WTC11 (cell line): Measurements from ENCODE around the gene PAXIP1. TPM values are rescaled to one million over a fixed set of nuclear protein-coding genes. Genes with fewer than 3 reads are reported as not detected.

Experiments used
- ATAC-seq: fragments of 200-7000 bp; cut with Tn5 transposase; 2 replicates; pipeline ENCODE4 v1.10.0; 2021; ENCODE audit warnings: mild to moderate bottlenecking, moderate library complexity
- CTCF ChIA-PET: fragments of 300-600 bp; sonication (Branson Sonifier 250); formaldehyde crosslinking; loops from one replicate; lab custom pipeline; 2021; ENCODE audit warnings: antibody characterized with exemption; lab: Charles Lee
- POLR2A ChIA-PET: fragments of 350-600 bp; sonication (Branson Sonifier 250); formaldehyde crosslinking; loops from one replicate; lab custom pipeline; 2021; ENCODE audit warnings: antibody characterized with exemption; lab: Charles Lee
- DNase-seq: peaks from one replicate; pipeline ENCODE4 v3.0.0; 2021; ENCODE audit warnings: low spot score
- H3K27ac Mint-ChIP-seq: 2 replicates; pipeline ENCODE4 v1.8.0; 2021; ENCODE audit warnings: mixed read lengths
- H3K27me3 Mint-ChIP-seq: 2 replicates; pipeline ENCODE4 v1.8.0; 2021; ENCODE audit warnings: low read depth, mild to moderate bottlenecking, moderate library complexity, mixed read lengths
- H3K36me3 Mint-ChIP-seq: 2 replicates; pipeline ENCODE4 v1.8.0; 2021; ENCODE audit warnings: mixed read lengths
- H3K4me1 Mint-ChIP-seq: 2 replicates; pipeline ENCODE4 v1.8.0; 2022; ENCODE audit warnings: mixed read lengths
- H3K4me3 Mint-ChIP-seq: 2 replicates; pipeline ENCODE4 v1.8.0; 2021; ENCODE audit warnings: mild to moderate bottlenecking, moderate library complexity, mixed read lengths
- H3K9me3 Mint-ChIP-seq: 2 replicates; pipeline ENCODE4 v1.8.0; 2021; ENCODE audit warnings: mixed read lengths
- CBFB ChIP-seq: sonication (generic); formaldehyde crosslinking; IDR thresholded peaks from 2 replicates; pipeline ENCODE4 v1.8.1; 2022; ENCODE audit warnings: mild to moderate bottlenecking, low read depth, missing genetic modification reagents
- CREB1 ChIP-seq: sonication (generic); formaldehyde crosslinking; IDR thresholded peaks from 2 replicates; pipeline ENCODE4 v1.8.0; 2023; ENCODE audit warnings: mild to moderate bottlenecking, missing genetic modification reagents
- GRHL2 ChIP-seq: fragments of 250-450 bp; sonication (Bioruptor Pico); IDR thresholded peaks from 2 replicates; pipeline ENCODE4 v1.8.0; 2022; ENCODE audit warnings: mild to moderate bottlenecking, moderate library complexity; ENCODE audit not compliant: insufficient replicate concordance, severe bottlenecking
- HMGA2 ChIP-seq: fragments of 250-450 bp; sonication (Bioruptor Pico); IDR thresholded peaks from 2 replicates; pipeline ENCODE4 v1.4.0; 2021; ENCODE audit warnings: mild to moderate bottlenecking, moderate library complexity
- KAT7 ChIP-seq: sonication (generic); formaldehyde crosslinking; IDR thresholded peaks from 2 replicates; pipeline ENCODE4 v1.8.1; 2023; ENCODE audit warnings: missing genetic modification reagents, mild to moderate bottlenecking, borderline replicate concordance
- SMAD4 ChIP-seq: sonication (generic); formaldehyde crosslinking; IDR thresholded peaks from 2 replicates; pipeline ENCODE4 v1.8.0; 2022; ENCODE audit warnings: mild to moderate bottlenecking, missing genetic modification reagents
- SOX15 ChIP-seq: fragments of 250-450 bp; sonication (Bioruptor Pico); IDR thresholded peaks from 2 replicates; pipeline ENCODE4 v1.9.0; 2021; ENCODE audit warnings: mild to moderate bottlenecking
- TEAD1 ChIP-seq: sonication (generic); formaldehyde crosslinking; IDR thresholded peaks from 2 replicates; pipeline ENCODE4 v1.8.0; 2022; ENCODE audit warnings: mild to moderate bottlenecking, missing genetic modification reagents
- ZNF219 ChIP-seq: sonication (generic); formaldehyde crosslinking; IDR thresholded peaks from 2 replicates; pipeline ENCODE4 v1.8.0; 2023; ENCODE audit warnings: missing genetic modification reagents, mild to moderate bottlenecking, borderline replicate concordance
- ZNF263 ChIP-seq: sonication (generic); formaldehyde crosslinking; IDR thresholded peaks from 2 replicates; pipeline ENCODE4 v1.8.1; 2022; ENCODE audit warnings: low read depth, mild to moderate bottlenecking, moderate library complexity, missing genetic modification reagents
- ZNF317 ChIP-seq: sonication (generic); formaldehyde crosslinking; IDR thresholded peaks from 2 replicates; pipeline ENCODE4 v1.8.1; 2023; ENCODE audit warnings: low read depth, mild to moderate bottlenecking, moderate library complexity, missing genetic modification reagents, borderline replicate concordance
- total RNA-seq: library from RNA; stranded (reverse); gene quantifications from 3 replicates; pipeline ENCODE4 v1.2.3, GENCODE V29; 2021
- TF ChIP-seq, protein P1 (sequence below): sonication (generic); formaldehyde crosslinking; IDR thresholded peaks from 2 replicates; pipeline ENCODE4 v1.8.1; 2023; ENCODE audit warnings: mild to moderate bottlenecking, missing genetic modification reagents
- TF ChIP-seq, protein P2 (sequence below): fragments of 250-450 bp; sonication (Bioruptor Pico); IDR thresholded peaks from 2 replicates; pipeline ENCODE4 v1.9.0; 2021; ENCODE audit warnings: mild to moderate bottlenecking
- TF ChIP-seq, protein P3 (sequence below): sonication (generic); formaldehyde crosslinking; IDR thresholded peaks from 2 replicates; pipeline ENCODE4 v1.8.1; 2023; ENCODE audit warnings: mild to moderate bottlenecking, missing genetic modification reagents, moderate library complexity
- TF ChIP-seq, protein P4 (sequence below): sonication (generic); formaldehyde crosslinking; IDR thresholded peaks from 2 replicates; pipeline ENCODE4 v1.8.1; 2022; ENCODE audit warnings: low read depth, missing genetic modification reagents, borderline replicate concordance
- TF ChIP-seq, protein P5 (sequence below): fragments of 250-450 bp; sonication (Bioruptor Pico); conservative IDR thresholded peaks from 2 replicates; pipeline ENCODE4 v1.9.0; 2021; ENCODE audit warnings: mild to moderate bottlenecking
- TF ChIP-seq, protein P6 (sequence below): fragments of 200-600 bp; IDR thresholded peaks from 2 replicates; pipeline ENCODE4 v1.8.0; 2022; ENCODE audit warnings: antibody characterized with exemption
- TF ChIP-seq, protein P7 (sequence below): sonication (generic); formaldehyde crosslinking; conservative IDR thresholded peaks from 2 replicates; pipeline ENCODE4 v1.8.1; 2022; ENCODE audit warnings: mild to moderate bottlenecking, missing genetic modification reagents

Gene PAXIP1
- total RNA-seq, 1 experiment from 2014 or later = 34.1 TPM

DNA sequence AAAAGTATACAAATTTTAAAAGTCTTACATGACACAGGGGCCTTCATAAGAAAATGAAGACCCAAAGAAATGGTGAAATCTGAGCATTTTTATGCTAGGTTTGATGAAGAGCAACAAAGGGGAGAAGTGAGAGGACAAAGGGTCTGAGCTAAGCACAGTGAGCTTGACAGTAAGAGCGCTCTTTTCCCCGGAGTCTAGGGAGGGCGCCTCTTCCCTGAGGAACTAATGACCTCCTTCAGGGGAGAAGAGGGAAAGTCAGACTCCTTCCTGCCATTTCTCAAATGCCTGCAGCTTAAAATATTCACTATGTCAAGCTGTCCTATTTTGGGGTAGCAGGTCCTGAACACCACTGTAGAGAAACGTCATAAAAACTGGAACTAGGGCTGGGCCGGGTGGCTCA is 18.1 kb upstream of the PAXIP1 start (continued):
- TF ChIP-seq, protein P1, sequence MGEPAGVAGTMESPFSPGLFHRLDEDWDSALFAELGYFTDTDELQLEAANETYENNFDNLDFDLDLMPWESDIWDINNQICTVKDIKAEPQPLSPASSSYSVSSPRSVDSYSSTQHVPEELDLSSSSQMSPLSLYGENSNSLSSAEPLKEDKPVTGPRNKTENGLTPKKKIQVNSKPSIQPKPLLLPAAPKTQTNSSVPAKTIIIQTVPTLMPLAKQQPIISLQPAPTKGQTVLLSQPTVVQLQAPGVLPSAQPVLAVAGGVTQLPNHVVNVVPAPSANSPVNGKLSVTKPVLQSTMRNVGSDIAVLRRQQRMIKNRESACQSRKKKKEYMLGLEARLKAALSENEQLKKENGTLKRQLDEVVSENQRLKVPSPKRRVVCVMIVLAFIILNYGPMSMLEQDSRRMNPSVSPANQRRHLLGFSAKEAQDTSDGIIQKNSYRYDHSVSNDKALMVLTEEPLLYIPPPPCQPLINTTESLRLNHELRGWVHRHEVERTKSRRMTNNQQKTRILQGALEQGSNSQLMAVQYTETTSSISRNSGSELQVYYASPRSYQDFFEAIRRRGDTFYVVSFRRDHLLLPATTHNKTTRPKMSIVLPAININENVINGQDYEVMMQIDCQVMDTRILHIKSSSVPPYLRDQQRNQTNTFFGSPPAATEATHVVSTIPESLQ = no peak
- TF ChIP-seq, protein P2, sequence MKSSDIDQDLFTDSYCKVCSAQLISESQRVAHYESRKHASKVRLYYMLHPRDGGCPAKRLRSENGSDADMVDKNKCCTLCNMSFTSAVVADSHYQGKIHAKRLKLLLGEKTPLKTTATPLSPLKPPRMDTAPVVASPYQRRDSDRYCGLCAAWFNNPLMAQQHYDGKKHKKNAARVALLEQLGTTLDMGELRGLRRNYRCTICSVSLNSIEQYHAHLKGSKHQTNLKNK (CRISPR knock-in tag) = no peak
- TF ChIP-seq, protein P3, sequence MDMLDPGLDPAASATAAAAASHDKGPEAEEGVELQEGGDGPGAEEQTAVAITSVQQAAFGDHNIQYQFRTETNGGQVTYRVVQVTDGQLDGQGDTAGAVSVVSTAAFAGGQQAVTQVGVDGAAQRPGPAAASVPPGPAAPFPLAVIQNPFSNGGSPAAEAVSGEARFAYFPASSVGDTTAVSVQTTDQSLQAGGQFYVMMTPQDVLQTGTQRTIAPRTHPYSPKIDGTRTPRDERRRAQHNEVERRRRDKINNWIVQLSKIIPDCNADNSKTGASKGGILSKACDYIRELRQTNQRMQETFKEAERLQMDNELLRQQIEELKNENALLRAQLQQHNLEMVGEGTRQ (CRISPR knock-in tag) = no peak
- TF ChIP-seq SOX15 (CRISPR knock-in tag) (no peak), GRHL2 (no peak), CREB1 (CRISPR knock-in tag) (no peak), KAT7 (CRISPR knock-in tag) (no peak)
- TF ChIP-seq, protein P4, sequence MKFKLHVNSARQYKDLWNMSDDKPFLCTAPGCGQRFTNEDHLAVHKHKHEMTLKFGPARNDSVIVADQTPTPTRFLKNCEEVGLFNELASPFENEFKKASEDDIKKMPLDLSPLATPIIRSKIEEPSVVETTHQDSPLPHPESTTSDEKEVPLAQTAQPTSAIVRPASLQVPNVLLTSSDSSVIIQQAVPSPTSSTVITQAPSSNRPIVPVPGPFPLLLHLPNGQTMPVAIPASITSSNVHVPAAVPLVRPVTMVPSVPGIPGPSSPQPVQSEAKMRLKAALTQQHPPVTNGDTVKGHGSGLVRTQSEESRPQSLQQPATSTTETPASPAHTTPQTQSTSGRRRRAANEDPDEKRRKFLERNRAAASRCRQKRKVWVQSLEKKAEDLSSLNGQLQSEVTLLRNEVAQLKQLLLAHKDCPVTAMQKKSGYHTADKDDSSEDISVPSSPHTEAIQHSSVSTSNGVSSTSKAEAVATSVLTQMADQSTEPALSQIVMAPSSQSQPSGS (CRISPR knock-in tag) = no peak

DNA sequence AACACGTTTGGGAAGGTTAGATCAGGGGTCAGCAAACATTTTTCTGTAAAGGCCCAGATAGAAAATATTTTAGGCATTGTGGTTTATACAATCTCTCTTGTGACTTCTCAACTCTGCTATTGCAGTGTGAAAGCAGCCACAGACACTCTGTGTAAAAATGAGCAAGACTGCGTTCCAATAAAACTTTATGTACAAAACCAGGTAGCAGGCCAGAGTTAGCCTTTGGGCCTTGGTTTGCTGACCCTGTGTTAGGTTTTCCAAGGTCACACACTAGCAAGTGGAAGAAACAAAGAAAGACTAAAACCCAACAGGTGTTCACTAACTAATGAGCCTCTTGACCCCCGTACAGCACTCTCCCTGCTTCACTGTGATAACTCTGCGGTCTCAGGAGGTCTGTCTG is 14.9 kb upstream of the PAXIP1 start:
- POLR2A ChIA-PET = interaction anchor here (0.7 kb wide), 1 partner anchor 10 kb away, joined by 7 read pairs; no protein-coding TSS in a partner anchor
- Mint-ChIP-seq H3K27ac (no peak overlapping the region), H3K27me3 (no peaks in the 10 kb centered on the region), H3K4me1 (peaks cover 7% of the 10 kb centered on the region), H3K36me3 (no peaks in the 10 kb centered on the region), H3K9me3 (no peaks in the 10 kb centered on the region), H3K4me3 (no peak overlapping the region)
- DNase-seq (no peak), ATAC-seq (no peak)
- CTCF ChIA-PET = interaction anchor here (0.6 to 5.2 kb wide), 3 partner anchors 8 to 1905 kb away, joined by 3 to 36 read pairs (median 3); no protein-coding TSS in a partner anchor
- TF ChIP-seq ZNF219 (CRISPR knock-in tag) (no peak), ZNF263 (CRISPR knock-in tag) (no peak), TEAD1 (CRISPR knock-in tag) (no peak), GRHL2 (no peak), CBFB (CRISPR knock-in tag) (no peak), SMAD4 (no peak), ZNF317 (no peak), HMGA2 (CRISPR knock-in tag) (no peak)
- TF ChIP-seq, protein P1 = no peak
- TF ChIP-seq, protein P5, sequence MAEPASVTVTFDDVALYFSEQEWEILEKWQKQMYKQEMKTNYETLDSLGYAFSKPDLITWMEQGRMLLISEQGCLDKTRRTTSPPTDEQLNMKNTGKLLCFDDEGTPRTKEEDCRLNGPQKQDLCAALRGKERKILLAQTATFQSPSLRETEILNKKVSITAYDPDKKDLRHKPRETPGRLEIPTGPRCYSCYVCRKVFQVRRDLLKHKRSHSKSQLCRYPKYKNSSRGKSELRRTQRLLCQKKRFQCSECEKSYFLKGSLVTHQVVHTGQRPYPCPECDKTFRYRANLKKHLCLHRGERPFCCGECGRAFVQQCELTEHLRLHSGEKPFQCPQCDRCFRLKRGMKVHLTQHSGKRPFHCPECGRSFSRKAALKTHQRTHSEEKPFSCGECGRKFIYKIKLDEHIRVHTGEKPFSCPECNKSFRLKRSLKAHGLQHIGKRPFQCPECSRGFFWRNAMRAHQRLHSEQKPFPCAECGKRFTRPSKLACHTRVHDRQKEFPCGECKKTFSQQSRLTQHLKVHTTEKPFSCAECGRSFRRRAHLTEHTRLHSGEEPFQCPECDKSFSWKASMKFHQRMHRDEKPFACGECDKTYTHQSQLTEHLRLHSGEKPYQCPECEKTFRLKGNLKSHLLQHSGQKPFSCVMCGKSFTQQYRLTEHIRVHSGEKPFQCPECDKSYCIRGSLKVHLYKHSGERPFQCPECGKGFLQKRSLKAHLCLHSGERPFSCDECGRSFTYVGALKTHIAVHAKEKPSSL = no peak
- TF ChIP-seq, protein P2 (CRISPR knock-in tag) = no peak
- TF ChIP-seq, protein P6, sequence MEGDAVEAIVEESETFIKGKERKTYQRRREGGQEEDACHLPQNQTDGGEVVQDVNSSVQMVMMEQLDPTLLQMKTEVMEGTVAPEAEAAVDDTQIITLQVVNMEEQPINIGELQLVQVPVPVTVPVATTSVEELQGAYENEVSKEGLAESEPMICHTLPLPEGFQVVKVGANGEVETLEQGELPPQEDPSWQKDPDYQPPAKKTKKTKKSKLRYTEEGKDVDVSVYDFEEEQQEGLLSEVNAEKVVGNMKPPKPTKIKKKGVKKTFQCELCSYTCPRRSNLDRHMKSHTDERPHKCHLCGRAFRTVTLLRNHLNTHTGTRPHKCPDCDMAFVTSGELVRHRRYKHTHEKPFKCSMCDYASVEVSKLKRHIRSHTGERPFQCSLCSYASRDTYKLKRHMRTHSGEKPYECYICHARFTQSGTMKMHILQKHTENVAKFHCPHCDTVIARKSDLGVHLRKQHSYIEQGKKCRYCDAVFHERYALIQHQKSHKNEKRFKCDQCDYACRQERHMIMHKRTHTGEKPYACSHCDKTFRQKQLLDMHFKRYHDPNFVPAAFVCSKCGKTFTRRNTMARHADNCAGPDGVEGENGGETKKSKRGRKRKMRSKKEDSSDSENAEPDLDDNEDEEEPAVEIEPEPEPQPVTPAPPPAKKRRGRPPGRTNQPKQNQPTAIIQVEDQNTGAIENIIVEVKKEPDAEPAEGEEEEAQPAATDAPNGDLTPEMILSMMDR = no peak
- TF ChIP-seq, protein P7, sequence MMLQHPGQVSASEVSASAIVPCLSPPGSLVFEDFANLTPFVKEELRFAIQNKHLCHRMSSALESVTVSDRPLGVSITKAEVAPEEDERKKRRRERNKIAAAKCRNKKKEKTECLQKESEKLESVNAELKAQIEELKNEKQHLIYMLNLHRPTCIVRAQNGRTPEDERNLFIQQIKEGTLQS (CRISPR knock-in tag) = no peak
- TF ChIP-seq, protein P3 (CRISPR knock-in tag) = no peak
